ENCODE data around the gene CBX2. TPM values are rescaled to one million over a fixed set of nuclear protein-coding genes. Genes with fewer than 3 reads are reported as not detected.

The CBX2 gene
- total RNA-seq, 1 donor from 2014 or later = 3.5 TPM

- intact Hi-C loops (cut with DNase I) = loop anchor here (5.0 kb wide), 3 partner anchors 58 to 187 kb away; no protein-coding TSS in a partner anchor
- DNase-seq (ENCODE audit: low spot score) = no peak
Observed at GRCh38 chr17:79804856-79805696, 27.1 kb downstream of the CBX2 start.

DNA sequence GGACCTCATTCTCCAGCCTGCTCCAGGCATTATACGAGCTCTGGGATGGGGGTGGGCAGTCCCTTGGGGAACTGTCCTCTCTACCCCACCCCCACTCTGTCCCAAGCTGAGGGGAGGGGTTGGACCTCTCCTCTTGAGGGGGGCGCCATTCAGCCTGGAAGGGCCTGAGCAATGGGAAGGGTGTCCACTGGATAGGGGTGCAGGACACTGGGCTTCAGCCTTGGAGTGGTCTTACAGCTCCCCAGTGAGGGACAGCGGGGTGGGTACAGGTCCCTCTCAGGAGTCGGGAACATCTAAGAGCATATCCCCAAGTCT lies 28.5 kb downstream of the CBX2 start:
- no peak for DNase-seq (ENCODE audit: low spot score)
- intact Hi-C loops (cut with DNase I) = loop anchor here (5.0 kb wide), 2 partner anchors 166 to 186 kb away; no protein-coding TSS in a partner anchor

- intact Hi-C loops (cut with DNase I) = loop anchor here (5.0 kb wide), 2 partner anchors 165 to 185 kb away; no protein-coding TSS in a partner anchor
- no peak for DNase-seq (ENCODE audit: low spot score)
Observed at GRCh38 chr17:79806863-79807720, 29.1 kb downstream of the CBX2 start.

DNA sequence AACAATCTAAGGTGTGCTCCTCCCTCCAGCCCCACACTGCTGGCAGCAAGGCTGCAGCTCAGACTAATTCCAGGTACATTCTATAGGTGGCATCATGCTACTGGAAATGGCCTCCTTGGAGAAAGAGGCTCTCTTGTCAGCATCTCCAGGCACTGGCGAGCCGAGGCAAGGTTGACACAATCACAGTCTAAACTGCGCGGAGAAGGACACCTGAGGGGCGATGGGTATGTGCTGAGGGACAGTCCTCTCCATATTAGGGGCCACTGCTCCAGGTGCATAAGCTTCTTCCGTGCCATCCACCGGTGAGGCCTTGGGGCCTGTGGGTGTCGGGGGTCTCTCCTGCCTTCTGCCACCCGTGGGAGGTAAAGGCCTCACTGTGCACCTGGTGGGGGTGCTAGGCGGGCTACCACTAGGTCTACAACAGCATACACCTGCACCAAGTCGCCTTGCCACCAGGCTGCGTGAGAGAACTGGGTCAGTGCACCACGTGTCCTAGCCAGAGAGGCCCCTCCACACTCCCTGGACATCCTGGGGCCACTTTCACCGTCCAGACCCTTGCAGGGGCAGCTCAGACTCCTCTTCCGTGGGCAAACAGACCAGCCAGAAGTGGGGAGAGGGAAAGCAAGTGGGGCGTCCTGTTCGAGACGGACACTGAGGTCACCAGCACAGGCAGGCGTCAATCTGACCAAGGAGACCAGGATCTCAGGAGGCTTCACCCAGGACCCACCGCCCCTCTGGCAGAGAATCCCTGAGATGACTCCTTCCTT lies 31.0 kb downstream of the CBX2 start:
- intact Hi-C loops (cut with DNase I) = loop anchor here (5.0 kb wide), 2 partner anchors 163 to 183 kb away; no protein-coding TSS in a partner anchor

DNA sequence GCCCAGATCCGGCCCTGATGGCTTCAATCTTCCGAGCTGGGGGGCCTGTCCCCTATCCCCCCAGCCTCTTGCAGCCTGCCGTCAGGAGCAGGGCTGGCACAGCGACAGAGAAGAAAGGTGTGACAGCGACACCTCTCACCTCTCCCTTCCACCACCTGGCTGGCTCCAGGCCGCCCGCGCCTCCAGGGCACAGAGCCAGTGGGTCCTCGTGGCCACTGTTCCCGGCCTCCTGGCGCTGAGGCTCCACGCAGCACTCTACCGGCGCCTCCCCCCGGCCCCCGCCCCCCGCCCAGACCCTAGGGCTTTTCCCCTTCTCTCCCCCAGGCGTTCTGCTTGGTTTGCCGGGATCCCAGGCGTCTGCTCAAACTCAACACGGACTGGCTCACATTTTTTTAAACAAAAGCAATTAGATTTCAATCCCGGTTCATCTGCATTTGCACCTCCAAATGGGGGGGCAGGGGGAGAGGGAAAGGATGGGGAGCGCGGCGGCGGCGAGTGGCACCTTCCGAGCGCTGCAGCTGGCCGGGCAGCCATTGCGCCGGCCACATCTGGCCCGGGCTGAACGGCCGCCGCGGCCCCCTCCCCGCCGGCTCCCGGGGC lies 31.7 kb downstream of the CBX2 start:
- no peak for DNase-seq (ENCODE audit: low spot score)
- intact Hi-C loops (cut with DNase I) = loop anchor here (2.0 to 5.0 kb wide), 4 partner anchors 29 to 183 kb away; partner anchors contain the start of gene CBX4

More for the DNA sequence above, 31.0 kb downstream of the CBX2 start:
- no peak for DNase-seq (ENCODE audit: low spot score)

DNA sequence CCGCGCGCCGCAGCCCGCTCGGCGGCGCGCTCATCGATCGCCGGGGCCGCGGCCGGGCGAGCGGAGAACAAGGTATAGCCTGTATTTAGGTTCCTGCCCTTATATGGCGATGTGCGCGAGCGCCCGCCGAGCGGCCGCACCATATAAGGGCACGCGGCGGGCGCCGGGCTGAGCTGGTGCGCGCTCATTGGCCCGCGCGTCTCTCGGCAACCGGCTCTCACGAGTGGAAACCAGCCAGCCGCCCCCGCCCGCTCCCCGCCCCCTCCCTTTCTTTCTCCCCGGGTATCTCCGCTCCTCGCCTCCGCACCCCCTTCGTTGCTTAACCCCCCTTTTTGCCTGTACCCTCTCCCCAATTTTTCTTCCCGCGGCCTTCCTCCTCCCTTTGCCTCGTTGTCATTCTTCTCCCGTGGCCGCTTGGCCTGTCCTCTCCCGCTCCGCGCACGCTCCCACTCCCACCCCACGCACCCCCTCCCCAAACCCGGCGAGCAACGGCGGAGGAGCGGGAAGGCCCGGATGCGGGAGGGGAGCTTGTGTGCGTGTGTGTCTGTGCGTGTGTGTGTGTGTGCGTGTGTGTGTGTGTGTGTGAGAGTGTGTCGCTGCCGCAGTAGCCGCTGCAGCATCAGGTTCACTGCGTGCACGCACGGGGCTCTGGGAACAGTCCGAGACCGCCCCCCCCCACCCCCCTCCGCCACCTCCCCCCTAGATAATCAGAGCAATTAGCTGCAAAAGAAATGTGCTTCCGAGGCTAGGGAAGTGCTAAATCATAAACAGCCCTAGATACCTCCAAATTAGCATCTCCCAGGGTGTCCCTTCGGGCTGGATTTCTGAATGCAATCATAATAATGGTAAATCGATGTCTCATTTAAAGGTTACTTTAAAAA lies 32.4 kb downstream of the CBX2 start:
- intact Hi-C loops (cut with DNase I) = loop anchor here (2.0 to 5.0 kb wide), 2 partner anchors 28 to 107 kb away; partner anchors contain the start of gene CBX4

DNA sequence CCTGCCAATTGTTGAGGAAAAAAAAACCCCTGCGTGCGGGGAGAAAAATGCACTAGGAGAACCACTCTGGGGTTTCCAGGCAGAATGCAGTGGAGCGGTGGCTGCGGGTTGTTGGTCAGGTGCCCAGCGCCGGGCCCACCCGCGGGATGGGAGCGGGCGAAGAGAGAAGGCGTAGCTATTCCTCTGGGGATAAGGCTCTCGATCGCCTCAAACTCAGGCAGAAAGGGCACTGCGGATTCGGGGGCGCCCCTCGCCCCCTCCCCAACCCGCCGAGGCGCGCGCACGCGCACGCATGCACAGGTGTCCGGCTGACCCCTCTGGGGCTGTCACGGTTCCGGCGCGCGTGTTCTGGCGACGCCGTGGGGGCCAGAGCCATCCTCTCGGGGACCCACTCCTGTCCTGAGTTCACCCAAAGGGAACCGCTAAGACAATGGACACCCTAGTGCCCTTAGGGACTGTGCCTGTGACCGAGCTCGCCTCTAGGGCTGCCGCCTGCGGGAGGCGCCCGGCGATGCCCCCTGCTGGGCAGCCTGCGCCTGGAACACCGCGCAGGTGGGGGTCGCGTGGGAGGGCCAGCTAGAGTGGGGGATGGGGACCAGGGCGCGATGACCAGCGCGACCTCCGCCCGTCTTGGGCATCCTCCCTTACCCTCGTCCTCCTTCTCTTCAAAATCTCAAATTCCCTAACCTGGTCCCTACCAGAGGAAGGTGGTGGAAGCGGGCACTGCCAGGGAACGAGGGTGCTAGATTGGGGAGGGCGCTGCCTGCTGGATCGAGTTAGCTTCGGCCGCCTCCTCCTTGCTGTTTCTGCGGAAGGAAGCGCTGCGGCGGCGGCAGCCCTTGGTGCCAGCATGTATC lies 33.3 kb downstream of the CBX2 start:
- intact Hi-C loops (cut with DNase I) = loop anchor here (2.0 to 5.0 kb wide), 2 partner anchors 28 to 106 kb away; partner anchors contain the start of gene CBX4
- no peak for DNase-seq (ENCODE audit: low spot score)

More for the DNA sequence above, 32.4 kb downstream of the CBX2 start:
- DNase-seq (ENCODE audit: low spot score) = peak; percentile 89

GRCh38 chr17:79811868-79812352 lies 34.0 kb downstream of the CBX2 start:
- intact Hi-C loops (cut with DNase I) = loop anchor here (2.0 to 5.0 kb wide), 2 partner anchors 27 to 105 kb away; partner anchors contain the start of gene CBX4
- no peak for DNase-seq (ENCODE audit: low spot score)

- no peak for DNase-seq (ENCODE audit: low spot score)
- intact Hi-C loops (cut with DNase I) = loop anchor here (5.0 kb wide), 1 partner anchor 105 kb away; no protein-coding TSS in a partner anchor
Observed at GRCh38 chr17:79812353-79813258, 34.7 kb downstream of the CBX2 start.

DNA sequence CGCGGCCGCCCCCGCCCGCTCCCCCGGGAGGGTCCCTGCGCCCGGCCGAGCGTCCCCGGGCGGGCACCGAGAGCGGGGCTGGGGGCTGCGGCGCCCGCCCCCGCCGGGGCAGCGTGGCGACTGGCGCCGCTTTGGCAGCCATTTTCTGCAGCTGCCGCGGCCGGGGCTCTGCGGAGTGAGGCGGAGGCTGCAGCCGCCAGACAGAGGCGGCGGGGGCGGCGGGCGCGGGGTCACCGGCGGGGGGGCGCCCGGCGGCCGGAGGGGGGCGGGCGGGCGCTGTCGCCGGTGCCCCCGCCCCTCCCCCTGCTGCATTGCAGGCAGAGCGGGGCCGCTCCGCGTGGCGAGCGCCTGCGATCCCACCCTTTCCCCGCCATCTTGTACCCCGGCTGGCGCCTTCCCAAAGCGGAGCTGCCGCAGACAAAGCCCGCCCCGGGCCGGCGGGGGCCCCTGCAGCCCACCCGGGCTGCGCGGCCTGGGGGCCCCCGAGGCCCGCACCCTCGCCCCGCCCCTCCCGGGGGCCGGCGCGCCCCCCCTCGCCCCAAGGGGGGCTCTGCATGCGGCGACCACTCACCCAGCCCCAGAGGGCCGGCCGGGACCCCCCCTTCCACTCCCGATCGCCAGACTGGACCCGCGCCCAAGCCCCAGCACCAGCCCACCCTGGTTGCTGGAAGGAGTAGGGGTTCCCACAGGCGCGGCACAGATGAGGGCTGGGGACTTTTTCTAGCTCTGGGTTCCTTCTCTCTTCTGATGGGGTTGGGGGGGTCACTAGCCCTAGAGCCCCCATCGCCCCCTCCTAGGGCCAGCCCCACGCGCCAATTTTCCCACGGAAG lies 35.6 kb downstream of the CBX2 start:
- intact Hi-C loops (cut with DNase I) = loop anchor here (5.0 kb wide), 1 partner anchor 104 kb away; no protein-coding TSS in a partner anchor
- DNase-seq (ENCODE audit: low spot score) = no peak

DNA sequence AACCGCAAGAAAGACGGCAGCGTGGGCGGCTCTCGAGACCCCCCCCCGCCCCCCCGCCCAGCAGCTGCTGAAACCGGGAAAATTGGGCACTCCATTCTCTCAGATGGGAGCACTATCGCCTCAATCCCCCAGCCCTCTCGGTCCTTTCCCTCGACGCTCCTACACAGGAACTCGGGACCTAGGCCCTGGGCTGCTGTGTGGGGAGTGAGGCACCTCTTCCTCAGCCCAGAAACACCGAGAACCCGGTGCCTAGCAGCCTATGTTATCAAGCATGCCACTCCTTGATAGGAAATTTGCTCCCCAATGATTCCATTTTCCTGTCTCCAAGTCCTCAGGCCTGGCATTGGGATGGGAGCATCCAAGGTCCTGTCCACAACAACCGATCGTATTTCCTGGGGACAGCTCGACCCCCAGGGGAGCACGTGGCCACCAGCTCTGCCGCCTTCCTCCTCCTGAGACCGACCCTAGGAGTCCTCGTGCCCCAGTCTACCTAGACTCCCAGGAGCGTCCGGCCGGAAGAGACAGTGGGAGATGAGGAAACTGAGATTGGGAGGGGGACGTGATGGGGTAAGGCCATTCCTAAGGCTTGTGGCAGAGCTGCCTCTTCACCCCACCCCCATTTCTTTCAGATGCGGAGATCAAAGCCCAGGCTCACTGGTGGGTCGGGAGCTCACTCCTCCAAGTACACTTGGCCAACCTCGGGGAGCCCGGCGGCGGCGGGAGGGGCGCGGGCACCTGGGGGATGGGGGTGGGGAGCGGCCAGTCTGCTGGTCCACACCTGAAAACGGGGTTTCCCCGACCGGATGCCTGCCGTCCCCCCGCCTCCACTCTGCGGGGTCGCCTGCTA lies 36.4 kb downstream of the CBX2 start:
- intact Hi-C loops (cut with DNase I) = loop anchor here (5.0 kb wide), 1 partner anchor 103 kb away; no protein-coding TSS in a partner anchor
- no peak for DNase-seq (ENCODE audit: low spot score)

- intact Hi-C loops (cut with DNase I) = loop anchor here (5.0 kb wide), 1 partner anchor 102 kb away; no protein-coding TSS in a partner anchor
- no peak for DNase-seq (ENCODE audit: low spot score)
Observed at GRCh38 chr17:79814974-79815835, 37.3 kb downstream of the CBX2 start.
